Measurements from ENCODE around the gene CTSE. TPM values are rescaled to one million over a fixed set of nuclear protein-coding genes. Genes with fewer than 3 reads are reported as not detected.

CTSE gene
- total and polyA plus RNA-seq, 2 of the 4 experiments (the other 2 are of a cell fraction) = not detected

- POLR2A ChIA-PET (ENCODE audit: unreplicated experiment) = no interaction called here
- no TSS peak for BruUV-seq (replicated peaks)
Observed at GRCh38 chr1:205981257-205981656, 42.4 kb downstream of the CTSE start.

More at GRCh38 chr1:205981257-205981656, 42.4 kb downstream of the CTSE start:
- Histone ChIP-seq H3K18ac (ENCODE audit: low read depth, low read length) (no peak overlapping the region), H3K4ac (ENCODE audit: low read depth, low read length) (no peak overlapping the region), H3K27me3 (ENCODE audit: control insufficient read depth, insufficient read depth, low read length) (no peaks in the 10 kb centered on the region), H2AK9ac (replicated peaks; ENCODE audit: low read depth, low read length, poor library complexity) (no peak overlapping the region), H2BK15ac (ENCODE audit: low read depth, low read length) (no peak overlapping the region), H2BK5ac (ENCODE audit: low read depth, low read length, poor library complexity, severe bottlenecking) (no peak overlapping the region), H2AFZ (replicated peaks; ENCODE audit: low read length, poor library complexity) (no peak overlapping the region), H3K14ac (replicated peaks; ENCODE audit: low read depth, low read length) (no peak overlapping the region), H3K27ac (ENCODE audit: insufficient read depth, low read length) (no peak overlapping the region), H3K4me3 (ENCODE audit: insufficient read depth, low read depth, low read length) (no peak overlapping the region), H3K9me1 (ENCODE audit: insufficient read depth, low read length) (no peaks in the 10 kb centered on the region), H3K23ac (ENCODE audit: low read depth, low read length) (no peak overlapping the region), H3K4me1 (ENCODE audit: control insufficient read depth, insufficient read depth, low read length) (no peaks in the 10 kb centered on the region), H4K91ac (ENCODE audit: insufficient read depth, low read depth, low read length) (no peak overlapping the region), H4K5ac (ENCODE audit: low read depth, low read length) (no peak overlapping the region), H3K79me1 (ENCODE audit: low read depth in 1 of 2, low read length in 2 of 2) (no peaks in the 10 kb centered on the region), H4K8ac (ENCODE audit: low read depth in 2 of 2, low read length in 2 of 2) (no peak overlapping the region), H2BK20ac (ENCODE audit: low read depth, low read length) (no peak overlapping the region), H3K56ac (ENCODE audit: extremely low read depth, insufficient read depth, low read length) (no peak overlapping the region), H3K4me2 (ENCODE audit: low read depth, low read length) (no peak overlapping the region), H2BK120ac (ENCODE audit: low read depth, low read length) (no peak overlapping the region), H4K20me1 (ENCODE audit: insufficient read depth, low read length) (no peaks in the 10 kb centered on the region; the same call in 1 of the 2 replicates), H2AK5ac (ENCODE audit: low read depth, low read length) (no peak overlapping the region), H3K36me3 (ENCODE audit: control insufficient read depth, insufficient read depth, low read length) (no peaks in the 10 kb centered on the region; the same call in 1 of the 2 replicates), H3K9me3 (ENCODE audit: control insufficient read depth, insufficient read depth, low read length) (no peaks in the 10 kb centered on the region), H3K9ac (ENCODE audit: low read depth, low read length) (no peak overlapping the region)
- intact Hi-C loops (cut with micrococcal nuclease) (no loop called here), dilution Hi-C loops (cut with HindIII; ENCODE audit: low sequenced_read_pairs, unreplicated experiment) (no loop called here), in situ Hi-C loops (cut with MboI; ENCODE audit: low sequenced_read_pairs) (loop anchor here (5.0 to 10.0 kb wide), 3 partner anchors 121 to 326 kb away; no protein-coding TSS in a partner anchor)
- TF ChIP-seq POLR2A (IDR thresholded peaks at IDR 0.05; ENCODE audit: low read depth, low read length) (no peak), FOS (IDR thresholded peaks at IDR 0.05; ENCODE audit: low read depth, low read length) (no peak), RAD21 (IDR thresholded peaks at IDR 0.05; ENCODE audit: low read length) (no peak), MAFK (IDR thresholded peaks at IDR 0.05; ENCODE audit: low read depth, low read length) (no peak), RCOR1 (IDR thresholded peaks at IDR 0.05; ENCODE audit: insufficient replicate concordance, low read length) (no peak)
- TF ChIP-seq, protein P1, sequence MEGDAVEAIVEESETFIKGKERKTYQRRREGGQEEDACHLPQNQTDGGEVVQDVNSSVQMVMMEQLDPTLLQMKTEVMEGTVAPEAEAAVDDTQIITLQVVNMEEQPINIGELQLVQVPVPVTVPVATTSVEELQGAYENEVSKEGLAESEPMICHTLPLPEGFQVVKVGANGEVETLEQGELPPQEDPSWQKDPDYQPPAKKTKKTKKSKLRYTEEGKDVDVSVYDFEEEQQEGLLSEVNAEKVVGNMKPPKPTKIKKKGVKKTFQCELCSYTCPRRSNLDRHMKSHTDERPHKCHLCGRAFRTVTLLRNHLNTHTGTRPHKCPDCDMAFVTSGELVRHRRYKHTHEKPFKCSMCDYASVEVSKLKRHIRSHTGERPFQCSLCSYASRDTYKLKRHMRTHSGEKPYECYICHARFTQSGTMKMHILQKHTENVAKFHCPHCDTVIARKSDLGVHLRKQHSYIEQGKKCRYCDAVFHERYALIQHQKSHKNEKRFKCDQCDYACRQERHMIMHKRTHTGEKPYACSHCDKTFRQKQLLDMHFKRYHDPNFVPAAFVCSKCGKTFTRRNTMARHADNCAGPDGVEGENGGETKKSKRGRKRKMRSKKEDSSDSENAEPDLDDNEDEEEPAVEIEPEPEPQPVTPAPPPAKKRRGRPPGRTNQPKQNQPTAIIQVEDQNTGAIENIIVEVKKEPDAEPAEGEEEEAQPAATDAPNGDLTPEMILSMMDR (conservative IDR thresholded peaks at IDR 0.05; ENCODE audit: low read depth, low read length) = no peak
- CTCF ChIA-PET = no interaction called here
- DNase-seq (no peak), ATAC-seq (ENCODE audit: low read depth) (no peak)
- WGBS, 2 experiments (ENCODE audit: extremely low coverage in 2 of 2, insufficient read length in 1 of 2) = no CpG with 5 or more reads among the region's 1 CpG
